ENCODE measurements around the gene HSF2. TPM values are rescaled to one million over a fixed set of nuclear protein-coding genes. Genes with fewer than 3 reads are reported as not detected.

Gene HSF2
- total and polyA plus RNA-seq, 2 donors (not counting 1 experiment from before 2014, with no cell fraction given), result 30.0 to 31.5 TPM

GRCh38 chr6:122422003-122422402 lies 22.6 kb downstream of the HSF2 start:
- no peak overlapping the region for H3K4me3 ChIP-seq (replicated peaks in 1 of 4; ENCODE audit: control extremely low read depth in 1 of 4, insufficient read depth in 1 of 4, low read depth in 3 of 4, low read length in 4 of 4)
- no peak for TF ChIP-seq CTCF (conservative IDR thresholded peaks at IDR 0.05 in 1 of 2, IDR thresholded peaks at IDR 0.05 in 1 of 2; ENCODE audit: low read depth in 1 of 2, low read length in 2 of 2)
- TF ChIP-seq EZH2 (IDR thresholded peaks at IDR 0.05; ENCODE audit: low read length, missing control alignments), result no peak
- H3K36me3 ChIP-seq (ENCODE audit: control insufficient read depth, insufficient read depth, low read length), result peaks cover 2% of the 10 kb centered on the region

GRCh38 chr6:122422614-122423267 lies 23.3 kb downstream of the HSF2 start:
- H3K79me2 ChIP-seq (ENCODE audit: control insufficient read depth, insufficient read depth, low read length), result no peaks in the 10 kb centered on the region
- no peak overlapping the region for H3K4me2 ChIP-seq (ENCODE audit: extremely low read depth, insufficient read depth, low read length)
- H2AFZ ChIP-seq (ENCODE audit: low read length), result no peak overlapping the region
- no peaks in the 10 kb centered on the region for H3K4me1 ChIP-seq (ENCODE audit: control insufficient read depth, extremely low read depth, insufficient read depth, low read length)
- H3K36me3 ChIP-seq (ENCODE audit: control insufficient read depth, insufficient read depth, low read length), result peaks cover 2% of the 10 kb centered on the region
- no peak for DNase-seq (ENCODE audit: low read depth in 2 of 2)
- H4K20me1 ChIP-seq (ENCODE audit: control insufficient read depth, extremely low read depth, insufficient read depth, low read length), result no peaks in the 10 kb centered on the region
- no peaks in the 10 kb centered on the region for H3K27me3 ChIP-seq (ENCODE audit: control insufficient read depth, insufficient read depth, low read length)
- TF ChIP-seq EZH2 (IDR thresholded peaks at IDR 0.05; ENCODE audit: low read length, missing control alignments), result no peak
- H3K4me3 ChIP-seq (replicated peaks in 1 of 4; ENCODE audit: control extremely low read depth in 1 of 4, insufficient read depth in 1 of 4, low read depth in 3 of 4, low read length in 4 of 4), result no peak overlapping the region
- H3K9me3 ChIP-seq (ENCODE audit: control insufficient read depth, insufficient read depth, low read depth, low read length), result no peaks in the 10 kb centered on the region
- no peak overlapping the region for H3K9ac ChIP-seq (ENCODE audit: insufficient read depth, low read length)
- H3K27ac ChIP-seq (ENCODE audit: insufficient read depth, low read length), result no peak overlapping the region

More at GRCh38 chr6:122422003-122422402, 22.6 kb downstream of the HSF2 start:
- no peaks in the 10 kb centered on the region for H4K20me1 ChIP-seq (ENCODE audit: control insufficient read depth, extremely low read depth, insufficient read depth, low read length)
- no peak overlapping the region for H3K9ac ChIP-seq (ENCODE audit: insufficient read depth, low read length)
- H3K9me3 ChIP-seq (ENCODE audit: control insufficient read depth, insufficient read depth, low read depth, low read length), result no peaks in the 10 kb centered on the region
- no peak overlapping the region for H3K27ac ChIP-seq (ENCODE audit: insufficient read depth, low read length)
- H3K79me2 ChIP-seq (ENCODE audit: control insufficient read depth, insufficient read depth, low read length), result no peaks in the 10 kb centered on the region
- no peaks in the 10 kb centered on the region for H3K27me3 ChIP-seq (ENCODE audit: control insufficient read depth, insufficient read depth, low read length)
- DNase-seq (ENCODE audit: low read depth in 2 of 2), result no peak
- no peaks in the 10 kb centered on the region for H3K4me1 ChIP-seq (ENCODE audit: control insufficient read depth, extremely low read depth, insufficient read depth, low read length)
- H2AFZ ChIP-seq (ENCODE audit: low read length), result no peak overlapping the region
- H3K4me2 ChIP-seq (ENCODE audit: extremely low read depth, insufficient read depth, low read length), result no peak overlapping the region

GRCh38 chr6:122423734-122424133 lies 24.3 kb downstream of the HSF2 start:
- Histone ChIP-seq H3K4me2 (ENCODE audit: extremely low read depth, insufficient read depth, low read length) (no peak overlapping the region), H2AFZ (ENCODE audit: low read length) (no peak overlapping the region), H3K27ac (ENCODE audit: insufficient read depth, low read length) (no peak overlapping the region), H3K9me3 (ENCODE audit: control insufficient read depth, insufficient read depth, low read depth, low read length) (no peaks in the 10 kb centered on the region), H4K20me1 (ENCODE audit: control insufficient read depth, extremely low read depth, insufficient read depth, low read length) (no peaks in the 10 kb centered on the region), H3K36me3 (ENCODE audit: control insufficient read depth, insufficient read depth, low read length) (peaks cover 2% of the 10 kb centered on the region), H3K27me3 (ENCODE audit: control insufficient read depth, insufficient read depth, low read length) (no peaks in the 10 kb centered on the region), H3K4me1 (ENCODE audit: control insufficient read depth, extremely low read depth, insufficient read depth, low read length) (no peaks in the 10 kb centered on the region), H3K79me2 (ENCODE audit: control insufficient read depth, insufficient read depth, low read length) (no peaks in the 10 kb centered on the region), H3K9ac (ENCODE audit: insufficient read depth, low read length) (no peak overlapping the region), H3K4me3 (replicated peaks in 1 of 4; ENCODE audit: control extremely low read depth in 1 of 4, insufficient read depth in 1 of 4, low read depth in 3 of 4, low read length in 4 of 4) (no peak overlapping the region)
- no peak for TF ChIP-seq EZH2 (IDR thresholded peaks at IDR 0.05; ENCODE audit: low read length, missing control alignments)
- TF ChIP-seq CTCF (conservative IDR thresholded peaks at IDR 0.05 in 1 of 2, IDR thresholded peaks at IDR 0.05 in 1 of 2; ENCODE audit: low read depth in 1 of 2, low read length in 2 of 2), result no peak
- no peak for DNase-seq (ENCODE audit: low read depth in 2 of 2)

Data from fibroblast of lung (primary cell).